NCI-H1048 (cell line): ENCODE results near the gene CAMP.
"Not testable (repeated sequence)": the region's sequence is repeated elsewhere in the genome, so short reads cannot be mapped to it uniquely, and the experiment has no call there.

ENCODE experiments used
- DNase-seq: peaks from one replicate; lab custom pipeline; 2025; lab: John Stamatoyannopoulos, UW

Gene CAMP, protein sequence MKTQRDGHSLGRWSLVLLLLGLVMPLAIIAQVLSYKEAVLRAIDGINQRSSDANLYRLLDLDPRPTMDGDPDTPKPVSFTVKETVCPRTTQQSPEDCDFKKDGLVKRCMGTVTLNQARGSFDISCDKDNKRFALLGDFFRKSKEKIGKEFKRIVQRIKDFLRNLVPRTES

DNA sequence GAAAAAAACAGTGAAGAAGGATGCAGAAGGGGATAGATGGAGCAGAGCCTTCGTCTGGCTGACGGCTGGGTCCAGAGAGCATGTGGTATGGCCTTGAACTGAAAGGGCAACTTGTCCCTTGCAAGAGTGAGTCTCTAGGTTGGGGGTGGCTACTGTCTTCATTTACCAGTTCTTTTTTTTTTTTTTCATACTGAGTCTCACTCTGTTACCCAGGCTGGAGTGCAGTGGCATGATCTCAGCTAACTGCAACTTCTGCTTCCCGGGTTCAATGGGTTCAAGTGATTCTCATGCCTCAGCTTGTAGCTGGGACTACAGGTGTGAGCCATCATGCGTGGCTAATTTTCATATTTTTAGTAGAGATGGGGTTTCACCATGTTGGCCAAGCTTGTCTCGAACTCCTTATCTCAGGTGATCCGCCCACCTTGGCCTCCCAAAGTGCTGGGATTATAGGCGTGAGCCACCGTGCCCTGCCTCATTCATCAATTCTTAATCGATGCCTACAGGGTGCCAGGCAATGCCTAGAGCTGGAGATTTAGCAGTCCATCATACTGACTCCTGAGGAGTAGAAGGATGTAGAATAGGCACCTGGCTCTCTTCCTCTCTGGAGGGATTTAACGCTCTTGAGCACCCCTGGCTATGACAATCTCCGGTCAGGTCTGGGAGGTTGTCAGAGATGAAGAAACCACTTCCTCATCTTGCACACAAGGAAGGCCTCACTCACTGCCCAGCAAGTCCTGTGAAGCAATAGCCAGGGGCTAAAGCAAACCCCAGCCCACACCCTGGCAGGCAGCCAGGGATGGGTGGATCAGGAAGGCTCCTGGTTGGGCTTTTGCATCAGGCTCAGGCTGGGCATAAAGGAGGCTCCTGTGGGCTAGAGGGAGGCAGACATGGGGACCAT lies at the start of gene CAMP:
CAMP (plus strand) TSS at position 880 of the 898 bp plus-strand sequence; CDS start at position 897, 17 bp downstream.
- no peak for DNase-seq

DNA sequence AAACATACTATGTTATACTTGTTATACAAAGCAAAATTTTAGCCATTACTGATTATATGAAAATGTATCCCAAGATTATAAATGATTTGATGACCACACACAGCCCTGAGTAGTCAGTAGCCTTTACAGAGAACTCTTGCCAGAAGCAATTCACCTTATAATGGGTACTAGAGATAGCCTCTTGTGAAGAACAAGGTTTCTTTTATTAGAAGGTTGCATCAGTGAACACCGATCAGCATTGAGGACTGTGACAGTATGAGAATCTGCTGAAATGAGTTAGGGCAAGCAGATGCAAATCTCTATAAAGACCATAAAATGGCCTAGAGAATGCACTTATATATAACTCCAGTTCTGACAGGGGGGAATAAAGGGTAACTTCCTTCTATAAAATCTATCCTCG lies 45.2 kb upstream of the CAMP start:
- no peak for DNase-seq

DNA sequence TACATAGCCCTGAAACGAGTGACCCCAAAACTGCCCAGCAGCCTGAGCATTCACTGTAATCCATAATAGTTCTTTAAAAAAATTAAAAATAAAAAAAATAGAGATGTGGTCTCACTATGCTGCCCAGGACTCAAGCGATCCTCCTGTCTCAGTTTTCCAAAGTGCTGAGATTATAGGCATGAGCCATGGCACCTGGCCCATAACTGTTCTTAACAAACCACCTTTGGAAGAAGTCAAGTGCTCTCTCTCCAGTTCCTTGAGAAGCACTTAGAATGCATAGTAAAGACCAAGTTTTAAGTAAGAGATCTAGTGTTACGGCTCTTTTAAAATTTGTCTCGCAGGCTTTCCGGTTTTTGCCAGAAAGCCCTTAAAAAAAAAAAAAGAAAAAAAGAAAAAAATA lies 43.3 kb upstream of the CAMP start:
- no peak for DNase-seq

DNA sequence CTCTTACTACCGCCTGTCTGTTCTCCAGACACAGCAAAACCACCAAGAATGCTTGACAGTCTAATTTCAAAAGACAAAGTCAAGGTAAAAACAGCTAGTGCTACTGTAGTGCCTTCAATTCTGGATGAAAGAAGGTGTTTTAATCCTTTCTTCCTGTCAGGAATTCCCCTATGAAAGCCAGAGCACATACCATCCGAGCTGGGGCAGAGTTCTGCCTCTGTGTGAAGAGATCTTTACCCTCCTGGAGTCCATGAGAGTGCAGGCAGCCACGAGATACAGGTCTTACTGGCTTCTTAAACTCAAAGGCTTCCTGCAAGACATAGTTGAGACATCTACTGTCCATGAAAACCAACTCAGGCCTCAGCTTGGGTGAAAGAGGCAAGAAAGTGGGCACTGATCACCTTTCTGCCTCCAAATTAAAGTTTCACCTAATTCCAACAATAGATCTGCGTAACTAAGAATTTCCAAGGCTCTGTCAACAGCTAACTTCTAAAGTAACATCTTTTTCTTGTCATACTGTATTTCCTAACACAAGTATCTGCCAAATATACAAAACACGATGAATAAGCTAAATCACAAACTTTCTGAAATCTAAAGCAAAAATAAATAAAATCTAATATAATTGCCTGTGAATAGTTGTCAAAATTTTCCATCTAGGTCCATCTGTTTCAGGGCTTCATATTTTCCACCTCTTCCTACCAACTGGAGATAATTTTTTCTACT lies 42.6 kb upstream of the CAMP start:
- no peak for DNase-seq

DNA sequence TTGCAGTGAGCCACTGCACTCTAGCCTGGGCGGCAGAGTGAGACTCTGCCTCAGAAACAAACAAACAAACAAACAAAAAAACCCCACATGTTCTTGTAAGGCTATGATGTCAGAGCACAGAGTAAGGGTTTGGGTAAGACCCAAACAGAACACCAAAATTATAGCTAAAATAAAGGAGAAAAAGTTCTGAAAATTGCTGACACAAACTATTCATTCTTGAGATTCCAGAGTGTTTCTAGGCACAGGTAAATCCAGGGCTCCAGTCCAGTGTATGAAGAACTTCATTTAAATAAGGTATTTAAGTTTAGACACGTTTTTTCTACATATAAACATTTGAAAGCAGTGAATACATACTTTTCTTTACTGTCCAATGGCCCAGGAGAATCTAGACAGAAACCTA lies 39.0 kb upstream of the CAMP start:
- DNase-seq = no peak

DNA sequence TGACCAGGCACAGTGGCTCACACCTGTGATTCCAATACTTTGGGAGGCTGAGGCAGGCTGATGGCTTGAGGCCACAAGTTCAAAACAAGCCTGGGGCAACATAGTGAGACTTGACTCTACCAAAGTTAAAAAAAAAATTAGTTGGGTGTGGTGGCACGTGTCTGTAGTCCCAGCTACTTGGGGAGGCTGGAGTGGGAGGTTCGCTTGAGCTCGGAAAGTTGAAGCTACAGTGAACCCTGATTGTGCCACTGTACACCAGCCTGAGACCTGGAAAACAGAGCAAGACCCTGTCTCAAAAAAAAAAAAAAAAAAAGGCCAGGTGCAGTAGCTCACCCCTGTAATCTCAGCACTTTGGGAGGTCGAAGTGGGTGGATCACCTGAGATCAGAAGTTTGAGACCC lies 38.2 kb upstream of the CAMP start:
- no peak for DNase-seq

DNA sequence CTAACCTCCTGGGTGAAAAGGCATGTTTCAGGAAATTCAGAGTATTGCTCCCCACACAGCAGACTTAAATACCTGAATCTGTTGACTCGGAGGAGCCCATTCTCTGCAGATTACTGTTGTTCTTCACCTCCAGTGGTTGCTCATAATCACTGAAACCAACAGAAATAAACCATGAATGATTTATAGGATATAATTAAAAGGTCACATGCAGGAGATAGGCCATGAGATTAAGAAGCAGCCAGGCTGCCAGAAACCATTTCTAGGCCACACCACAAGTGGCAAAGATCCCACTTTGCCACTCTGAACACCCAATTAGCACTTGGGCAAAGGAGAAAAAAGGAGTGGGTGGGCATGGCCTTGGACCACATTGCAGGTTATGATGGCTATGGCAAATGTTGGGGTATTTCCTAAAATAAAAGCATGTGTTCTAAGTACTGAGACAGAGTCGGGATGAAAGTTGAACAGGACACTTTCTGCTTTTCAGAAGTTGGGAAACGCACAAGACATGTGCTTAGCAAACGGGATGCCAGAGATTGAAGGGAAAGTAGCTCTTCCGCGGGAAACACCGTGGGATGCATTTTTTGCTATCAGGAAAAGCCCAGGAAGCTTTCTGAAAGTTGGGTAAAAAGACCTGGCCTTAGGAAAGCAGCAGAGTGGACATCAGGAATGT lies 36.5 kb upstream of the CAMP start:
- DNase-seq = no peak

DNA sequence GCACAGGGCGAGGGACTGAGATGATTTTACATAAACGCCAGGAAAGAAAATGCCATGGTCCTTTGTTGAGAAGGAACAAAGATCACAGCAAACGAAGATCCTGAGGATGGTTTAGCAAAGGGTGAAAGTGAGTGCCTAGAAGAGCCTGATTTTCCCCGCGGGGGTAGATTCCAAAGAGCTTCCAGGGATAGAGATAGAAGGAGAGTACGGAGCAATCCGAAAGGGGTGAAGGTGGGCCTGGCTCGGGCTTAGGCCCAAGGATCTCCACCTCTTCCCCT lies 36.1 kb upstream of the CAMP start:
- no peak for DNase-seq

DNA sequence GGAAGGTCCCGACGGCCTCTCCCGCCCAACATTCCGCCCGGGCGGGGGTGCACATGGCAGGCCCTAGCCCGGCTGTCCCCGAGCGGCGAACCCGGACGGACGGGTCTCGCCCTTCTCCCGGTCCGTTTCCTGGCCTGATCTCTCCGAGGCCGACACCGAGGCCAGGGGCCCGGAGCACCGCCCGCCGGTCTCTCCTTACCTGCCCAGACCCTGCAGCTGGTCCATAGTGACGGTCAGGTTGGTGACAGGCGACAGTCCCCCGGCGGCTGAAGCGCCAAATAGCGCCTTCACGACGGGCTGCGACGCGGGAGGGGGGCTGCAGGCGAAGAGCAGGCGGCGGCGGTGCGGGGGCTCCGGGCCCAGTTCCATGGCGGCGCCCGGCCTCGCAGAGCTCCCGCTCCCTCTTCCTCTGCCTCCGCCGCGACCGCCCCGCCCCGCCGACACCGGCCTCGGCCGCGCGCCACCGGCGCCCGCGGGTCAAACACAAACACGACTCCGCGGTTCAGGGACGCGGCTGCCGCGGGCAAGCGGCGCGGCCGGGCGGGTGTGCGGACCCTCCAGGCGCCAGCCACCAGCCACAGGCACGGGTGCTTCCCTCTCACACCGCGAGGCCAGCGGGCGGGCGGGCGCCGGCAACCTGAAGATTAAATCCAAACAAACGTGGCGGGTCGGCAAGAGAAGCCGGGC lies 35.6 kb upstream of the CAMP start:
- DNase-seq = no peak

DNA sequence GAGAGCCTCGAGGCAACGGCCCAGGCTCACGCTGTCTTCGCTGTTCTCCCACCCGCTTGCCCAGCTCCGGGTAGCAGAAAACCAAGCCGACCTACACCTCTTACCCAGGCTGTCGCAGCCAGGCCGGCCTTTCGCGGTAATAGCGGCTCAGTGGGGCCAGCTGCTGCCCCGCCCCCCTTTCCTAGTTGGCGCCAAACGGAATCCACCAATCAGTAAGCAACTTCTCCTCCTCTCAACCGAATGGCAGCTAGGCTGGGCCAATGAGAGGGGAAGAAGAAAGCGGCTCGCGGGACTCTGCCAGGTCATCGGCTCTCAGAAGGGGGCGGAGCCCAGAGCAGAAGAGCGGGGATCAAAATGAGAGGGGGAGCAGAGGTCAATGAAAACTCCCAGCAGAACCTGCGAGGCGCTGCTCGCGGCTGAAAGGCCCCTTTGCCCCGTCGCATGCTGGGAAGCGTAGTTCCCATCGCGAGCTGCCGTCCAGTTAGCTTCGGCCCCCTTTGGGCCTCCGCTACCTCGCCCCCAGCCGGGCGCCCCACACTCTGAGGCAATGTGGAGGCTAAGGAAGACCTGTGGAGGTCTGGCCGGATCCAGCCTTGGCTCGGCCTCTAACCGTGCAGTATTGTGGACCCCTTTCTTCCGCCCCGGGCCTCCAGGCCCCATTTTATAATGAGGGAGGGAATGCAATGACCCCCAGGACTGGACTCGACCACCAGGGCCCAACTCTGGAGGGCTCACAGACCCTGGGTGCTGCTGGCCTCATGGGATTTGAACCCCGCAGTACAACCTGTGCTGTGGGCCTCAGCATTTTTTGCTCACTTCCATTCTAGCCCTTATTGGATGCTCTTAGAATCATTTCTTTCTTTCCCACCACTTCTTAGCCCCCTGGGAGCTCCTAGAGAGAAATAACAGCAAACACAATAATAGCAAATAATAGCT lies 34.8 kb upstream of the CAMP start, which contains the start of gene CDC25A:
CDC25A (minus strand) TSS at position 152 of the 936 bp plus-strand sequence. CDS start 470 bp downstream, outside the sequence.
- peak; percentile 97 for DNase-seq

DNA sequence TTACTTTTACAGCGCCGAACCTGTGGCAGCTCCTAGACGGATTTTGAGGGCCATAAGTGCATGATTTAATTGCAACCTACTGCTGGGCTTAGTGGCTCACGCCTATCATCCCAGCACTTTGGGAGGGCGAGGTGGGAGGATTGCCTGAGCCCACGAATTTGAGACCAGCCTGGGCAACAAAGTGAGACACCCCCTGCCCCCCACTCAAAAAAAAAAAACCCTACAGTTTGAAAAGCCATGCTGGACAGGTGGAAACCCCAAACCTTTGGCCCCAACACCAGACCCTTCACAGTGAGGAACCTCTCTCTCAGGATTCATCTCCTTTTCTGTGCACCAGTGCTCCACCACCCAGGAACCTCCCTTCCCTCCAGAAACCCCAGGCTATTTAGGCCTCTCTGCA lies 34.0 kb upstream of the CAMP start:
- no peak for DNase-seq

DNA sequence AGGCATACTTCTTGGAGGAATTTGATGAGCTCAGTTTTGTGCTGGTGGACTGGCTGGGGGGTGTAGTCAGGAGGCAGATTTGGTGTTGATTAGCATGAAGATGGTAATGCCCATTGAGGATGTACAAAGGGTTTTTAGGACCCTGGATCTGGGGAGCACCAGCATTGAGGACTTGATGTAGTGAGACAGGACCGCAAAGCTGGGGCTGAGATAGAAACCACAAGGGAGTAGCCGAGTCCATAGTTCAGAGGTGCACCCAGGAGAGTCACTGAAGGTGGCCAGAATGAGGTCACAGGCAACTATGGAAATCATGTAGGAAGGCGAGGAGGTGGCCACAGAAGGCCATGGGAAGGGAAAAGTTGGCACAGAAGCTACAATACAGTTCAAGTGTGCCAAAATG lies 32.4 kb upstream of the CAMP start:
- no peak for DNase-seq

DNA sequence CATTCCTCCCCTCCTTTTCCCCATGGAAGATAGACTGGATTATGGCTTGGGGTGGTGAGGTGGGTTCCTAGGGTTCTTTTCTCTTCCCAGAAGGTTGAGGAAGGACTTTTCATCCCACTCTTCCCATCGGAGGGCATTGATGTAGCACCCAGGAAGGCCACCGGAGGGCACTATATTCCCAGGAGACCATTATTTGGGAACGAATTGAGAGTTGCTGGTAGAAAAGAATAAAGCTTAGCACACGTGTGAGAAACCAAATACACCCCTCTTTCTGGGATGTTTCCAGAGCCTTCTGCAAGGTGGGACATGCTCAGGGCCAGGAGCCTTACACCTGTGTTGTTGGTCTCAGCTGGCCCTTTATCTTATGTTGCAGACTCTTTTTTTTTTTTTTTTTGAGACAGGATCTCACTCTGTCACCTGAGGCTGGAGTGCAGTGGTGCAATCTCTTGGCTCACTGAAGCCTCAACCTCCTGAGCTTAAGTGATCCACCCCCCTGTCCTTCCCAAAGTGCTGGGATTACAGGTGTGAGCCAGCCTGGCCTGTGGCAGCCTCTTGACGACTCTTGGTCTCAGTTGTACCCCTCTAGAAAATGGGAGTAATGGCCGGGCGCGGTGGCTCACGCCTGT lies 28.7 kb upstream of the CAMP start:
- DNase-seq = peak; percentile 49

DNA sequence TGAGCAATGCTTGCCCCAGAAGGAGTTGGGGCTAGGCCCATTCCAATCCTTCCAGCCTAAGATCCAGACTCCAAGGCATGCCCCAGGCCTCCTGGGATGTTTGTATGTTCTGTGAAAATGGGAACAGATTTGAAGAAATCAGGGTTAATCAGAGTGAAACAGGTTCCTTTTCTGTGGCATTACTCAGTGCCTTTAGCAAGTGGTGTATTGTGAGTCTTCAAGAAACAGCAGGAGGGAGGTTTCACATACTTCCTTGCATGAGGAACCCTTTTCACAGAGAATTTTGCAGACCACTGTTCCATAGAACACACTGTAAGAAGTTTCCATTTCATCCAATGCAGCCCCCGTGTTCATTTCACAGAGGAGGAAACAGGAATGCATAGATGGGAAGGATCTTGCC lies 26.7 kb upstream of the CAMP start:
- DNase-seq = no peak

DNA sequence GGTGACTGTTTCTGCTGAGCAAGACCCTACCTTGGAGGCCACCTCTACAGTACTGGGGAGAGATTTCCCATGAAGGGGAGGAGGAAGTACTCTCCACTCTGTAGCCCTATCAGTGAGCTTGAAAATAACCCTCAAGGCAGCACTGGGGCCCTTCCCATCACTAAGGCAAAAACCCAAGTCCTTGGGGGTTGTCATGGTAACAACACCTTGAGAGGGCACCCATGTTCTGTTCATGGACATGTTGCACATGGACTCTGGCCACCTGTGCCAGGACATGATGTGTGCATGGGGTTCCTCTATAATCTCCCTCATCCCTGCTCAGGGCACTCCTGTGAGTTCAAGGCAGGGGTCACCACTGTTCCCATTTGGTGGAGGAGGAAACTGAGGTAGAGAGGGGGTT lies 24.2 kb upstream of the CAMP start:
- DNase-seq = no peak

DNA sequence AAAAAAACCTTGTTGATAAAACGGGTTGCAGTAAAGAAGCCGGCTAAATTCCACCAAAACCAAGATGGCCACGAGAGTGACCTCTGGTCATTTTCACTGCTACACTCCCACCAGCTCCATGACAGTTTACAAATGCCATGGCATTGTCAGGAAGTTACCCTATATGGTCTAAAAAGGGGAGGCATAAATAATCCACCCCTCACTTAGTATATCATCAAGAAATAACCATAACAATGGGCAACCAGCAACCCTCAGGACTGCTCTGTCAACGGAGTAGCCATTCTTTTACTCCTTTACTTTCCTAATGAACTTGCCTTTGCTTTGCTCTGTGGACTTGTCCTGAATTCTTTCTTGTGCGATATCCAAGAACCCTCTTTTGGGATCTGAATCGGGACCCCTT lies 20.7 kb upstream of the CAMP start:
- no peak for DNase-seq

DNA sequence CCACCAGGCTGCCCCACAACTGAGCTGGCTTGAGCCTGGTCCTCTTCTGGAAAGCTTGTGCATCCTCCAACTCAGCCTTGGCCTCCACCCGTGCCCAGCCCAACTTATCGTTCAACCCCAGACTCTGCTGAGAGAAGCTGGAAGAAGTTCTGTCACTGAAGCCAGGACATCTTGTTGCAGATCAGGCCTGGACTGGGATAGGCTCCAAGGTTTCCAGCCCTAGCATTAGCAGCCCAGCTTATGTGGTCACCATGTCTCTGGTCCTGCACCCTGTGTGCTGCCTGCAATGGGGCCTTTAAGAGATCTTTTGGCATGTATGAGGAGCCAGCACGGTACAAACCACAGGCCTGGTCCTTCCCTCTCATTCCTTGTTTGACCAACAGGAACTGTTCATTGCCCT lies 15.2 kb upstream of the CAMP start:
- no peak for DNase-seq

DNA sequence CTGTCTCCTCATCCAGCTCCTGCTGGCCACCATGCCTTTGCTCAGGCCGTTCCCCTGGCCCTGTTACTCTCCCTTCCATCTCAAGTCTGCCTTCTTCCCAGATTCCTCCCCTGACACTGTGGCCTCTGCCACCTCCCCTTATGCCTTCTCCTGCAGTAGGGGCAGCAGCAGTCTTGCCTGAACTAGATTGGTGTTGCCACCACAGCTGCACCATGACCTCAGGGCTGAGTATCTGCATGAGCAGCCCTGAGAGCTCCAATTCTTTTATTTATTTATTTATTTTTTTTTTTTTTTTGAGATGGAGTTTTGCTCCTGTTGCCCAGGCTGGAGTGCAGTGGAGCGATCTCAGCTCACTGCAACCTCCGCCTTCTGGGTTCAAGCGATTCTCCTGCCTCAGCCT lies 13.8 kb upstream of the CAMP start:
- no peak for DNase-seq

DNA sequence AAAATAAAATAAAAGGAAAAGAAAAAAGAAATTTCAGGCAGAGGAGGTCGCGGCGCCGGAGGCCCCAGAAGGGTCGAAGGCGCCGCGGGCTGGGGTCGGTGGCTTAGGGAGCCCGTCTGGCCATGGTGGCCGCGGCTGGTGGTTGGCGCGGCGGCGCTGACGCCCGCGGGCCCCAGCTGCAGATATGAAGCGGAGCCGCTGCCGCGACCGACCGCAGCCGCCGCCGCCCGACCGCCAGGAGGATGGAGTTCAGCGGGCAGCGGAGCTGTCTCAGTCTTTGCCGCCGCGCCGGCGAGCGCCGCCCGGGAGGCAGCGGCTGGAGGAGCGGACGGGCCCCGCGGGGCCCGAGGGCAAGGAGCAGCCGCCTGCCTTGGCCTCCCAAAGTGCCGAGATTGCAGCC lies 12.8 kb upstream of the CAMP start:
- not testable (repeated sequence) for DNase-seq

DNA sequence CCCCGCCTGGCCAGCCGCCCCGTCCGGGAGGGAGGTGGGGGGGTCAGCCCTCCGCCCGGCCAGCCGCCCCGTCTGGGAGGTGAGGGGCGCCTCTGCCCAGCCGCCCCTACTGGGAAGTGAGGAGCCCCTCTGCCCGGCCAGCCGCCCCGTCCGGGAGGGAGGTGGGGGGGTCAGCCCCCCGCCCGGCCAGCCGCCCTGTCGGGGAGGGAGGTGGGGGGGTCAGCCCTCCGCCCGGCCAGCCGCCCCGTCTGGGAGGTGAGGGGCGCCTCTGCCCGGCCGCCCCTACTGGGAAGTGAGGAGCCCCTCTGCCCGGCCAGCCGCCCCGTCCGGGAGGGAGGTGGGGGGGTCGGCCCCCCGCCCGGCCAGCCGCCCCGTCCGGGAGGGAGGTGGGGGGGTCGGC lies 11.5 kb upstream of the CAMP start:
- DNase-seq = not testable (repeated sequence)
